ENCODE data around the gene CTBS.
"Not testable (repeated sequence)": the region's sequence is repeated elsewhere in the genome, so short reads cannot be mapped to it uniquely, and the experiment has no call there.

Gene CTBS

DNA sequence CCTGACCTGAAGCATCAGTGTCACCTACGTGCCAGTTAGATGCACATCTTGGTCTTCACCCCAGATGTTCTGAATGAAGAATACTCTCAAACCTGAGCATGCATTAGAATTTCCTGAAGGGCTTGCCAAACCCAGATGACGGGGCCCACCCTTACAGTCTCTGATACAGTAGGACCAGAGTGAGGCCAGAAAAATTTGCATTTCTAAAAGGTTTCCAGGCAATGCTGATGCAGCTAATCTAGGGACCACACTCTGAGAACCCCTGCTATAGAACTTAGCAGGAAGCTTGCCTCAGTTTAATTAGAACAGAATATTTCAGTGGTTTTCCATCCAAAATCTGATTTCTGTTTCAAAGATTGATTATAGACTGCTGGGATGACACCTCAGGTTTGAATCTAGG is 9.9 kb upstream of the CTBS start:
- no peak for DNase-seq

GRCh38 chr1:84583648-84584047 is 9.4 kb upstream of the CTBS start:
- DNase-seq: no peak

DNA sequence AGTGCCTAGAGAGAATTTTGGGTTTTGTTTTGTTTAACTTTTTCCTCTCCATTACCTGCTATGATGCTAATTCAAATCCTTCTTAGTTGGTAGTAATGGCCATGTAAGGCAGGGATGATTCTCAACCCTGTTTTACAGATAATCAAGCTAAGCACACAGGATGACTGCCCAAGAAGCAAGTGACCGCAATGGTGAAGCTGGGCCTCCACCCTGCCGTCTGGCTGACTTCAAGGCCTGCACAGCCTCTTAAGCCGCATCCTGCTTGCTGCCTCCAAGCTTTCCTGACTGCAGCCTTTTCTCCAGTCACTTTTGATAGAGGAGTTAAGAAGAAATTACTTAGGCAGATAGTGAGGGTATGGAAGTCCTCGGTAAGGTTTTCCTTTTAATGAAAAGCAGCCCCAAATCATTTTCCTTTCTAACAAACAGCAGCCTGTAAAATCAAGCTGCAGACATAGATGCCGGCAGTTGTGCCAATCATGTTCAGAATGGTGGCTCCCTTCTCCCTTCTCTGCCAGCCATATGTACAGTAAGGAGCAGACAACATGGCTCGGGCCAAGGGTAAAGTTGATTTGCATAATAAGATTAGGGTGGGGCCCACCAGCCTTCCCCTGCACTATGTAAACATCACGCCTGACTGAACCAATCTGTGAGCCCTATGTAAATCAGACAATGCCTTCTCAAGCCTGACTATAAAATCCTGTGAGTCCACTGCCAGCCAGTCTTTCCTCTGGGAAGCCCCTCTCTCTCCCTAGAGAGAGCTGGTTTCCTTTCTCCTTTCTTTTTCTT is 8.8 kb upstream of the CTBS start:
- no peak for DNase-seq

GRCh38 chr1:84581648-84582047 is 7.4 kb upstream of the CTBS start:
- no peak for DNase-seq

GRCh38 chr1:84574936-84575335 is 696 bp upstream of the CTBS start:
- DNase-seq: no peak

GRCh38 chr1:84573481-84573966 is 716 bp downstream of the CTBS start:
- DNase-seq: no peak

DNA sequence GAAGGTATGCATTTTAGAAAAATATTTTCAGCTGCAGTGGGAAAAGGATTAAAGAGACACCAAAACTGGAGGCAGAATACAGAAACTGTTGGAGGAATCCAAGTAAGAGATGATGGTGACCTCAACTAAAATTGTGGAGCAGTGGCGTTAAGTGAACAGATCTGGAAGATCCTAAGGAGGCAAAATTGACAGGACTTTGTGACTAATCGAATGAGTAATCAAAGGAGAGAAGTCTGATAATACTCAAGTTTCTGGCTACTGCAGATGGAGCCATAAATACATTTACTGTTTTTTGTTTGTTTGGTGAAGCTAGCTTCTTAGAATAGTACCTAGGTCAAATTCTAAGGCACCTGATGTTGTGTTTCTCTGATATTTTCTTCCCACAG is 3.1 kb downstream of the CTBS start:
- no peak for DNase-seq

- no peak for DNase-seq
Measured at GRCh38 chr1:84570436-84571149, 3.6 kb downstream of the CTBS start.

DNA sequence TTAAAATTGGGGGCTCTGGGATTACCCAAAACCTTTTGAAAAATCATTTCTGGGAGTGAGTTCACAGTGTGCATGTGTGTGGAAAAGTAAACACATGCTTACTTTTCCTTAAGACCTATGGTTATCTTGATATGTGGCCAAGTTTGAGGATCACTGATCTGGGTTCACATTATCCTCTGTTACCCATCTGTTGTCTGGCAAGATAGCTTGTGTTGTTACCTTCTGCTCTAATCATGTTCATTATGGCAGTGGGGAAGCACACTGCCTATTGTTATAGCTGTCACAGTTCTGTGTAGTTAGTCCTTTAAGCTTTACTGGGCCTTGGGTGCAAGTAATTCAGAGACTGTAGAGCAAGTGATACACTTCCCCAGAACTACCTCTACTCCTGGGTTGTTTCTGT is 5.0 kb downstream of the CTBS start:
- DNase-seq: no peak

DNA sequence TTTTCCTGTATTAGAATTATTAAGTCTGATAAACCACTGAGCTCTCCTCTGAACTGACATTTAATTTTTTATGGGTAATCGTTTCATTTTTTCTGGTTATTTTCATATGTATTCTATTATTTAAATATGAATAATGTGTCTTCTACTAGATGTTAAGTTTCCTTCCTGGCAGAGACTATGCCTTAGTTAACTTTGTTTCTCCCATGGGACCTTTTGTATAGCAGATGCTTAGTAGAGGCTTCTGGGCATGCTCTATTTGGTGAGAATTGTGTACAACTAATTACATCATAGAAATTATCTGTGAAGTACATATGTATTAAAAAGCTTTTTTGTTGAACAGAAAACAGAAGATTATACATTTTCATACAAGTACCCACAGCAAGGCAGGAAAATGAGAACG is 23.4 kb downstream of the CTBS start:
- DNase-seq: no peak

GRCh38 chr1:84541679-84542078 is 32.6 kb downstream of the CTBS start:
- DNase-seq: no peak

- DNase-seq: no peak
Measured at GRCh38 chr1:84540759-84541158, 33.5 kb downstream of the CTBS start.

- no peak for DNase-seq
Measured at GRCh38 chr1:84539972-84540371, 34.3 kb downstream of the CTBS start.

GRCh38 chr1:84538599-84538998 is 35.6 kb downstream of the CTBS start:
- no peak for DNase-seq

- DNase-seq: no peak
Measured at GRCh38 chr1:84525779-84526178, 48.5 kb downstream of the CTBS start.

DNA sequence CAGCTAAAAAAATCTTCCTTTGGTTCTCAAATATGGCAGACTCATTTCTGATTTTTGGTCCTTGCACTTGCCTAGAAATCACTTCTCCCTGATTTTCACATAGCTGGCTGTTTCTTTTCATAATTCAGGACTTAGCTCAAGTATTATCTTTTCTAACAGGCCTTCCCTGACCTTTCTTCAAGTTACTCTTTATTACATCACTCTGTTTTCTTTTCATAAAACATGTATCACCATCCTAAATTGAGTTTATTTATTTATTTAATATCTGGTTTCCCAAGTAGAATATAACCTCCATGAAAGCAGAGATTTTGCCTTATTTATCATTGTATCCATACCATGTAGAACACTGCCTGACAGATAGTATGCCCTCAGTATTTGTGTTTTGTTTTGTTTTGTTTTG is 49.6 kb downstream of the CTBS start:
- no peak for DNase-seq

- DNase-seq: no peak
Measured at GRCh38 chr1:84510668-84511067, 63.6 kb downstream of the CTBS start.

DNA sequence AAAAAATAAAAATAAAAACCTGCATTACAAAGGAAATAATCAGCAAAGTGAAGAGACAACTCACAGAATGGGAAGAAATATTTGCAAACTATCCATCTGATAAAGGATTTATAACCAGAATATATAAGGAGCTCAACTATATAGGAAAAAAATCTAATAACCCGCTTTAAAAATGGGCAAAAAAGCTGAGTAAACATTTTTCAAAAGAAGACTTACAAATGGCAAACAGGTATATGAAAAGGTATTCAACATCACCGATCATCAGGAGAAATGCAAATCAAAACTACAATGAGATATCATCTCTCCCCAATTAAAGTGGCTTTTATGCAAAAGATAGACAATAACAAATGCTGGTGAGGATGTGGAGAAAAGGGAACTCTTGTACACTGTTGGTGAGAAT is 64.1 kb downstream of the CTBS start:
- no peak for DNase-seq

DNA sequence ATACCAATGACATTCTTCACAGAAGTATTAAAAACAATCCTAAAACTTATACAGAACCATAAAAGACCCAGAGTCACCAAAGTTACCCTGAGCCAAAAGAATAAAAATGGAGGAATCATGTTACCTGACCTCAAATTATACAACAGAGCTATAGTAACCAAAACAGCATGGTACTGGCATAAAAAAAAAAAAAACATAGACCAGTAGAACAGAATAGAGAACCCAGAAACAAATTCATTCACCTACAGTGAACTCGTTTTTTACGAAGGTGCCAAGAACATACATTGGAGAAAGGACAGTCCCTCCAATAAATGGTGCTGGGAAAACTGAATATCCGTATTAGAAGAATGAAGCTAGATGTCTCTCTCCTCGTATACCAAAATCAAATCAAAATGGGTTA is 65.2 kb downstream of the CTBS start:
- DNase-seq: no peak

- DNase-seq: no peak
Measured at GRCh38 chr1:84508510-84508909, 65.7 kb downstream of the CTBS start.

GRCh38 chr1:84507887-84508286 is 66.4 kb downstream of the CTBS start:
- not testable (repeated sequence) for DNase-seq

GRCh38 chr1:84506729-84507453 is 67.3 kb downstream of the CTBS start:
- no peak for DNase-seq

GRCh38 chr1:84506002-84506728 is 68.1 kb downstream of the CTBS start, which contains the start of the genes GNG5 and SPATA1:
Gene GNG5, minus strand, starts transcription at chr1:84506581. Its CDS starts 490 bp downstream, at chr1:84506091.
Gene SPATA1, plus strand, starts transcription at chr1:84506386. Its CDS starts 9,974 bp downstream, at chr1:84516360.
- DNase-seq: peak; percentile 99
